ENCODE data around the gene SEC23IP. TPM values are rescaled to one million over a fixed set of nuclear protein-coding genes. Genes with fewer than 3 reads are reported as not detected.
"Not testable (repeated sequence)": the region's sequence is repeated elsewhere in the genome, so short reads cannot be mapped to it uniquely, and the experiment has no call there.

SEC23IP gene
- total RNA-seq, 1 donor: 28.6 TPM

GRCh38 chr10:119903946-119904666 lies 11.6 kb downstream of the SEC23IP start:
- Histone ChIP-seq H3K27ac (ENCODE audit: low read depth, low read length) (no peak overlapping the region), H3K4me1 (ENCODE audit: insufficient read depth, low read length) (no peaks in the 10 kb centered on the region), H3K4me2 (ENCODE audit: insufficient read depth, low read length) (no peak overlapping the region), H3K4me3 (ENCODE audit: insufficient read depth, low read length) (no peak overlapping the region), H2AFZ (ENCODE audit: low read length) (no peak overlapping the region), H4K20me1 (ENCODE audit: insufficient read depth, low read length) (peaks cover 24% of the 10 kb centered on the region), H3K27me3 (ENCODE audit: insufficient read depth, low read length) (no peaks in the 10 kb centered on the region), H3K9me3 (ENCODE audit: low read depth, low read length) (no peaks in the 10 kb centered on the region), H3K36me3 (ENCODE audit: insufficient read depth, low read length) (peaks cover 63% of the 10 kb centered on the region), H3K79me2 (ENCODE audit: insufficient read depth, low read length) (peaks cover 65% of the 10 kb centered on the region)
- no peak for TF ChIP-seq CTCF (IDR thresholded peaks at IDR 0.05; ENCODE audit: extremely low read depth, low read depth, low read length)
- DNase-seq (ENCODE audit: insufficient read length, low spot score, missing footprints): no peak

GRCh38 chr10:119907695-119908094 lies 15.2 kb downstream of the SEC23IP start:
- DNase-seq (ENCODE audit: insufficient read length, low spot score, missing footprints); H3K27me3 ChIP-seq (ENCODE audit: insufficient read depth, low read length); H3K4me1 ChIP-seq (ENCODE audit: insufficient read depth, low read length); H2AFZ ChIP-seq (ENCODE audit: low read length); H3K4me2 ChIP-seq (ENCODE audit: insufficient read depth, low read length); H3K27ac ChIP-seq (ENCODE audit: low read depth, low read length); H3K9me3 ChIP-seq (ENCODE audit: low read depth, low read length); H3K4me3 ChIP-seq (ENCODE audit: insufficient read depth, low read length); H4K20me1 ChIP-seq (ENCODE audit: insufficient read depth, low read length): not testable (repeated sequence)
- peaks cover 87% of the 10 kb centered on the region for H3K36me3 ChIP-seq (ENCODE audit: insufficient read depth, low read length)
- peaks cover 30% of the 10 kb centered on the region for H3K79me2 ChIP-seq (ENCODE audit: insufficient read depth, low read length)

- Histone ChIP-seq H3K4me2 (ENCODE audit: insufficient read depth, low read length) (no peak overlapping the region), H3K27ac (ENCODE audit: low read depth, low read length) (no peak overlapping the region), H3K79me2 (ENCODE audit: insufficient read depth, low read length) (peaks cover 25% of the 10 kb centered on the region), H3K36me3 (ENCODE audit: insufficient read depth, low read length) (peaks cover 87% of the 10 kb centered on the region), H4K20me1 (ENCODE audit: insufficient read depth, low read length) (peaks cover 5% of the 10 kb centered on the region), H3K4me3 (ENCODE audit: insufficient read depth, low read length) (no peak overlapping the region), H3K27me3 (ENCODE audit: insufficient read depth, low read length) (no peaks in the 10 kb centered on the region), H3K4me1 (ENCODE audit: insufficient read depth, low read length) (no peaks in the 10 kb centered on the region), H3K9me3 (ENCODE audit: low read depth, low read length) (no peaks in the 10 kb centered on the region), H2AFZ (ENCODE audit: low read length) (no peak overlapping the region)
- DNase-seq (ENCODE audit: insufficient read length, low spot score, missing footprints): no peak
- no peak for TF ChIP-seq CTCF (IDR thresholded peaks at IDR 0.05; ENCODE audit: extremely low read depth, low read depth, low read length)
These were observed 15.6 kb downstream of the SEC23IP start for GRCh38 chr10:119908166-119908565.

- H3K4me1 ChIP-seq (ENCODE audit: insufficient read depth, low read length): no peaks in the 10 kb centered on the region
- H3K9me3 ChIP-seq (ENCODE audit: low read depth, low read length): no peaks in the 10 kb centered on the region
- H3K27me3 ChIP-seq (ENCODE audit: insufficient read depth, low read length): no peaks in the 10 kb centered on the region
- peaks cover 79% of the 10 kb centered on the region for H3K36me3 ChIP-seq (ENCODE audit: insufficient read depth, low read length)
- H3K4me3 ChIP-seq (ENCODE audit: insufficient read depth, low read length): no peak overlapping the region
- no peak overlapping the region for H3K27ac ChIP-seq (ENCODE audit: low read depth, low read length)
- H4K20me1 ChIP-seq (ENCODE audit: insufficient read depth, low read length): peaks cover 2% of the 10 kb centered on the region
- no peak for DNase-seq (ENCODE audit: insufficient read length, low spot score, missing footprints)
- no peak overlapping the region for H3K4me2 ChIP-seq (ENCODE audit: insufficient read depth, low read length)
- H2AFZ ChIP-seq (ENCODE audit: low read length): no peak overlapping the region
- H3K79me2 ChIP-seq (ENCODE audit: insufficient read depth, low read length): peaks cover 8% of the 10 kb centered on the region
- no peak for TF ChIP-seq CTCF (IDR thresholded peaks at IDR 0.05; ENCODE audit: extremely low read depth, low read depth, low read length)
These were observed 18.2 kb downstream of the SEC23IP start for GRCh38 chr10:119910689-119911088.
